Osteocyte (in vitro differentiated cells): ENCODE data around the gene ZDHHC24. TPM values are rescaled to one million over a fixed set of nuclear protein-coding genes. Genes with fewer than 3 reads are reported as not detected.

Experiments
- DNase-seq: peaks from one replicate; pipeline ENCODE4 v3.0.0; 2021; ENCODE audit warnings: mixed read lengths; ENCODE audit not compliant: unreplicated experiment; ENCODE audit errors: extremely low spot score
- H3K27ac Mint-ChIP-seq: one replicate; pipeline ENCODE4 v1.8.0; 2021; ENCODE audit warnings: mild to moderate bottlenecking, mixed read lengths; ENCODE audit not compliant: unreplicated experiment
- H3K27me3 Mint-ChIP-seq: one replicate; pipeline ENCODE4 v1.8.0; 2021; ENCODE audit warnings: mixed read lengths; ENCODE audit not compliant: unreplicated experiment
- H3K36me3 Mint-ChIP-seq: one replicate; pipeline ENCODE4 v1.8.0; 2021; ENCODE audit warnings: mixed read lengths; ENCODE audit not compliant: unreplicated experiment
- H3K4me1 Mint-ChIP-seq: one replicate; pipeline ENCODE4 v1.8.0; 2021; ENCODE audit warnings: mixed read lengths; ENCODE audit not compliant: unreplicated experiment
- H3K4me3 Mint-ChIP-seq: one replicate; pipeline ENCODE4 v1.8.0; 2021; ENCODE audit warnings: mild to moderate bottlenecking, moderate library complexity, mixed read lengths; ENCODE audit not compliant: unreplicated experiment
- H3K9me3 Mint-ChIP-seq: one replicate; pipeline ENCODE4 v1.8.0; 2021; ENCODE audit warnings: mixed read lengths; ENCODE audit not compliant: unreplicated experiment
- CTCF ChIP-seq: fragments of 200-600 bp; sonication (generic); IDR thresholded peaks from 2 replicates; pipeline ENCODE4 v1.5.0; 2021; ENCODE audit warnings: antibody characterized with exemption, mild to moderate bottlenecking, moderate library complexity
- total RNA-seq: library from RNA; stranded (reverse); gene quantifications from 2 replicates; pipeline ENCODE4 v1.2.1, GENCODE V29; 2021

ZDHHC24 gene
- total RNA-seq, 1 donor from 2014 or later: 16.6 TPM

DNA sequence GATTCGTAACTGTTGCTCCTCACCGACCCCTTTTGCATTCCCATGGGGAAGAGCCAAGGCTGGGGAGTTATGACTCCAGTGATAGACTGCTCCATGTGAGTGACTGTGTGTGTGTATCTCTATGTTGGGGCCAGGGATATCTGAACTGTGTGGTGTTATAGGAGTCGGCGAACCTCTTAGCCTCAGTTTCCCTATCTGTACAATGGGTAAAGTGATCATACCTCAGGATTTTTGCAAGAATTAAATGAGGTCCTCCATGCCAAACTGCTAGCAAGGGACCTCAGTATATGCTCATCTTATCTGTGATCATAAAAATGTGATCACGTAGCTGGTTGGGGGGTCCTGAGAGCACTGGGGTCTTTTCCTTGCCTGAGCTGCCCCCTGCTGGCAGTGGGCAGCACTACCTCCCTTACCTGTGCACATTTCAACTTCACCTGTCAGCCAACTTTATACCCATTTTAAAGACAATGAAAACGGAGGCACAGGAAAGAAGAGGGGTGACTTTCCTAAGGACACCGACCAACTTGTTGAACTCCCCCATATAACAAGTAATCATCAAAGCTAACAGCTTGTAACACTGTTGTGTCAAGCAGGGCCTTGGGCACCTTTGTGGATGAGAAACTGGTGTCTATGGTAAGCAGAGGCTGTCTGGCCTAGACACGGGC is 67.0 kb downstream of the ZDHHC24 start:
- peak overlapping the region; percentile 94 for H3K27ac Mint-ChIP-seq
- no peaks in the 10 kb centered on the region for H3K36me3 Mint-ChIP-seq
- peaks cover 21% of the 10 kb centered on the region for H3K4me1 Mint-ChIP-seq
- no peak for DNase-seq
- peak overlapping the region; percentile 93 for H3K4me3 Mint-ChIP-seq
- TF ChIP-seq CTCF: peak; percentile 74
- H3K27me3 Mint-ChIP-seq: no peaks in the 10 kb centered on the region
- H3K9me3 Mint-ChIP-seq: no peaks in the 10 kb centered on the region

DNA sequence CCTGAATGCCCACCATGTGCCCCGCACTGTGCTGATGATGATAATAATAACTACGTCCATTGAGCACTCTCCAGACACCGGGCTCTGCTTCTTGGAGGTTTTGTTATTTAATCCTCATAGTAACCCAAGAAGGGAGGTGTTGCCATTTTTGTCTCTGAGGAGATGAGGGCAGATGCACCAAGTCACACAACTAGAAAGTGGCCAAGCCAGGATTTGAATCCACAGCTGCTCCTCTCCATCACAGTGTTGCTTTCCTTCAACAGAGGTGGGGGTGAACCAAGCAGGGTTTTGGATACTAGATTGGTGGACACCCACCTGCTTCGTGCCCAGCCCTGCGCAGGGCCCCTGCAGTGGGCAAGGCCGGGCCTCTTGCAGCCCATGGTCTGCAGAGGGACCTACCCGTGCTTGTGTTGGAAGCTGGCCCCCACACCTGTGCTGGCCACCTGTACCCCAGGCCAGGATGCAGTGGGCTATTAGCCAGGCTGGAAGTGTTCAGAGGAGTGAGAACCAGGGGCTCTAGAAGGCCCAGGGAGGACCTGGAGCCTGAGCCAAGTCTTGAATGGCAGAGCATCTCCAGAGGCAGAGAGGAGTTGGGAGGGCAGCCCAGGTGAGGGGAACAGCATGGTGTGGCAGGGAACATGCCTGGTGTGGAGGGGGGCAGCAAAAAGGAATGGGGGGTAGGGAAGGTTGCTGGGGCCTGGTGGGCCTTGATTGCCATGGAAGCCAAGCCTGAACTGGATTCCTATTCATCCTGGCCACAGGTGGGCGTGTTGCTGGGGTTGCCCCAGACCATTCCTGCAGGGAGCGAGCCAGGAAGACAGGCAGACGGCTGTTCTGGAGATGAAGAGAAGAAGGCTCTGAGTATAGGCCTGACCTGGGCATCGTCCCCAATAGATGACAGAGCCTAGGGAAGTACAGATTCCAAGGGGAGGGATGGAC is 68.3 kb downstream of the ZDHHC24 start:
- Mint-ChIP-seq H3K27ac (peak overlapping the region; percentile 38), H3K4me1 (peaks cover 21% of the 10 kb centered on the region), H3K9me3 (no peaks in the 10 kb centered on the region), H3K36me3 (peaks cover 4% of the 10 kb centered on the region), H3K27me3 (no peaks in the 10 kb centered on the region), H3K4me3 (no peak overlapping the region)
- no peak for DNase-seq
- TF ChIP-seq CTCF: no peak

DNA sequence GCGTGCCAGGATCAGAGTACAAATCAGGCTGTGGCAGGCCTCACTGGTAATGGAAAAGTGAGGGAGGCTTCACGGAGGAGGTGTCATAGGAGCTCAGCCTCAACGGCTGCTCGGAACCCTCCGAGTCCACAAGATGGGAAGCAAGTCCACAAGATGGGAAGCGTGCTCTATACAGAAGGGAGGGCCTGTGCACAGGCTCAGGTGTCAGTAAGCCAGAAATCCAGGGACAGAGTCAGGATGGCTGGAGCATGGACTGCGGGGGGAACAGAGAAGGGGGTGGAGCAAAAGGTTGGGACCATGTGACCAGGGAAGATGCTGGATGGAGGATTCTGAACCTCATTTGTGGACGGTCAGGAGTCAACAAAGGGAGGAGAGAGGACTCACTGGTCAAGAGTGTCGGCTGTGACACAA is 69.0 kb downstream of the ZDHHC24 start:
- TF ChIP-seq CTCF: no peak
- H3K4me3 Mint-ChIP-seq: no peak overlapping the region
- H3K9me3 Mint-ChIP-seq: no peaks in the 10 kb centered on the region
- DNase-seq: no peak
- peaks cover 21% of the 10 kb centered on the region for H3K4me1 Mint-ChIP-seq
- no peaks in the 10 kb centered on the region for H3K27me3 Mint-ChIP-seq
- H3K27ac Mint-ChIP-seq: no peak overlapping the region
- H3K36me3 Mint-ChIP-seq: peaks cover 4% of the 10 kb centered on the region

DNA sequence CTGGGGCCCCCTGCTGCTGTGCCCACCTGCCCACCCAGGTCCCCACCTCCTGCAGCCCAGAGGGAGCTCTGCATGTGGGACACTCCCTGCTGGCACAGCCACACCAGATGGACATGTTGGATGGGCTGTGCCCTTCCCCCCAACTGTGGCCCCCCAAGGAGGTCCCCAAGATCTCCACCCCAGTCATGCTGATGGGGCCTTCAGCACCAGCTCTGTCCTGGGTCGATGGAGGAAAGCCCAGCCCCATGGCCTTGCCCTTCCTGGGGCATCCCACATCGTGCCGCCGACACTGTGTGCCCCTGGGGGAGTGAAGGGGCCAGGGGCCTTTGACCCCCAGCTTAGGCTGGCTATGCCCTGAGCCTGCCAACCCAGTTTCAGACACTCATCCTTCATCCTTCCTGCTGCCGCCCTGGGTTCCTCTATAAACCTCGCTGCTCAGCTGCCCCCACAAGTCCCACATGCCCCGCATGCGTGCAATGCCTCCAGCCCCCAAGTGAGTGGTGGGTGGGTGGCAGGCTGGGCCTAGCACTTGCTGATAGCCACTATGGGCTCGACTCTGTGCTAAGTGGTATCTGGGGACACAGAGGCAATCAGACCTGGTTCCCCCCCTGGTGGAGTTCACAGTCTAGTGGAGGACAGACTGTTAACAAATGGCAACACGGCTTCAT is 69.5 kb downstream of the ZDHHC24 start:
- no peak for TF ChIP-seq CTCF
- Mint-ChIP-seq H3K4me3 (no peak overlapping the region), H3K9me3 (no peaks in the 10 kb centered on the region), H3K4me1 (peaks cover 21% of the 10 kb centered on the region), H3K27ac (no peak overlapping the region), H3K27me3 (no peaks in the 10 kb centered on the region), H3K36me3 (peaks cover 4% of the 10 kb centered on the region)
- no peak for DNase-seq
